IPS-20b (cell line): ENCODE measurements around the gene ASCL3.
"Not testable (repeated sequence)": the region's sequence is repeated elsewhere in the genome, so short reads cannot be mapped to it uniquely, and the experiment has no call there.

Experiments used
- H3K27ac ChIP-seq: one replicate; pipeline ENCODE4 v1.5.1; 2013; ENCODE audit warnings: low read length
- H3K27me3 ChIP-seq: 2 replicates; pipeline ENCODE4 v1.6.1; 2013; ENCODE audit warnings: mild to moderate bottlenecking, low read length, inconsistent platforms; ENCODE audit not compliant: insufficient read depth
- H3K36me3 ChIP-seq: 2 replicates; pipeline ENCODE4 v1.6.1; 2013; ENCODE audit warnings: low read depth, mild to moderate bottlenecking, inconsistent platforms, low read length, moderate library complexity; ENCODE audit not compliant: insufficient read depth
- H3K4me1 ChIP-seq: 2 replicates; pipeline ENCODE4 v1.6.1; 2013; ENCODE audit warnings: mild to moderate bottlenecking, control low read depth, inconsistent platforms, low read length, moderate library complexity; ENCODE audit not compliant: insufficient read depth
- H3K4me3 ChIP-seq: 2 replicates; pipeline ENCODE4 v1.5.1; 2013; ENCODE audit warnings: mild to moderate bottlenecking, low read length, inconsistent platforms
- H3K9ac ChIP-seq: 2 replicates; pipeline ENCODE4 v1.6.1; 2013; ENCODE audit warnings: low read depth, mild to moderate bottlenecking, inconsistent platforms, low read length, moderate library complexity
- H3K9me3 ChIP-seq: 2 replicates; pipeline ENCODE4 v1.6.1; 2013; ENCODE audit warnings: mild to moderate bottlenecking, low read depth, low read length, inconsistent platforms; ENCODE audit not compliant: insufficient read depth

The ASCL3 gene

GRCh38 chr11:8899119-8899753 is 43.6 kb downstream of the ASCL3 start:
- Histone ChIP-seq H3K36me3 (no peaks in the 10 kb centered on the region), H3K27ac (no peak overlapping the region)

DNA sequence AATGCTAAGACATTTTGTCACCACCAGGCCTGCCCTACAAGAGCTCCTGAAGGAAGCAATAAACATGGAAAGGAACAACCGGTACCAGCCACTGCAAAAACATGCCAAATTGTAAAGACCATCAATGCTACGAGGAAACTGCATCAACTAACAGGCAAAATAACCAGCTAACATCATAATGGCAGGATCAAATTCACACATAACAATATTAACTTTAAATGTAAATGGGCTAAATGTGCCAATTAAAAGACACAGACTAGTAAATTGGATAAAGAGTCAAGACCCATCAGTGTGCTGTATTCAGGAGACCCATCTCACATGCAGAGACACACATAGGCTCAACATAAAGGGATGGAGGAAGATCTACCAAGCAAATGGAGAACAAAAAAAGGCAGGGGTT is 51.6 kb downstream of the ASCL3 start:
- not testable (repeated sequence) for H3K9ac ChIP-seq, H3K36me3 ChIP-seq, H3K4me1 ChIP-seq, H3K27me3 ChIP-seq, H3K27ac ChIP-seq, H3K4me3 ChIP-seq
- H3K9me3 ChIP-seq, result peaks cover 10% of the 10 kb centered on the region; the same call in 1 of the 2 replicates

More at GRCh38 chr11:8899119-8899753, 43.6 kb downstream of the ASCL3 start:
- Histone ChIP-seq H3K9ac (no peak overlapping the region), H3K4me1 (no peaks in the 10 kb centered on the region), H3K27me3 (no peaks in the 10 kb centered on the region), H3K9me3 (peaks cover 10% of the 10 kb centered on the region; the same call in 1 of the 2 replicates), H3K4me3 (no peak overlapping the region)
